Esophagus squamous epithelium (tissue), 4 donors: ENCODE results near the gene TCF19.
"Not testable (repeated sequence)": the region's sequence is repeated elsewhere in the genome, so short reads cannot be mapped to it uniquely, and the experiment has no call there.

ENCODE experiments used
- POLR2A ChIP-seq, 4 donors: fragments of 450-650 bp; IDR thresholded peaks; one replicate each; pipeline ENCODE4 v1.6.1; 2017; ENCODE audit warnings: antibody characterized with exemption in 4 of 4, mild to moderate bottlenecking in 4 of 4, moderate library complexity in 3 of 4
- TF ChIP-seq, protein P1 (sequence below), 6 experiments: fragments of 450-650 bp in 4 of 6; fragments of 200-600 bp in 2 of 6; sonication (generic) in 2 of 6; IDR thresholded peaks; one replicate each; pipeline ENCODE4 v1.5.1; 2016 to 2019; ENCODE audit warnings: antibody characterized with exemption in 6 of 6, mild to moderate bottlenecking in 4 of 6, moderate library complexity in 4 of 6

DNA sequence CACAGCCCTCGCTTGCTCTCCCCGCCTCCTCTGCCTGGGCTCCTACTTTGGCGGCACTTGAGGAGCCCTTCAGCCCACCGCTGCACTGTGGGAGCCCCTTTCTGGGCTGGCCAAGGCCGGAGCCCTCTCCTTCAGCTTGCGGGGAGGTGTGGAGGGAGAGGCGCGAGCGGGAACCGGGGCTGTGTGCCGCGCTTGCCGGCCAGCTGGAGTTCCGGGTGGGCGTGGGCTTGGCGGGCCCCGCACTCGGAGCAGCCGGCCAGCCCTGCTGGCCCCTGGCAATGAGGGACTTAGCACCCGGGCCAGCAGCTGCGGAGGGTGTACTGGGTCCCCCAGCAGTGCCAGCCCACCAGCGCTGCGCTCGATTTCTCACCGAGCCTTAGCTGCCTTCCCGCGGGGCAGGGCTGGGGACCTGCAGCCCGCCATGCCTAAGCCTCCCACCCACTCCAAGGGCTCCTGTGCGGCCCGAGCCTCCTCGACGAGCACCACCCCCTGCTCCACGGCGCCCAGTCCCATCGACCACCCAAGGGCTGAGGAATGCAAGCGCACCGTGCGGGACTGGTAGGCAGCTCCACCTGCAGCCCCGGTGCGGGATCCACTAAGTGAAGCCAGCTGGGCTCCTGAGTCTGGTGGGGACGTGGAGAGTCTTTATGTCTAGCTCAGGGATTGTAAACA is 37.1 kb downstream of the TCF19 start:
- TF ChIP-seq, protein P1, sequence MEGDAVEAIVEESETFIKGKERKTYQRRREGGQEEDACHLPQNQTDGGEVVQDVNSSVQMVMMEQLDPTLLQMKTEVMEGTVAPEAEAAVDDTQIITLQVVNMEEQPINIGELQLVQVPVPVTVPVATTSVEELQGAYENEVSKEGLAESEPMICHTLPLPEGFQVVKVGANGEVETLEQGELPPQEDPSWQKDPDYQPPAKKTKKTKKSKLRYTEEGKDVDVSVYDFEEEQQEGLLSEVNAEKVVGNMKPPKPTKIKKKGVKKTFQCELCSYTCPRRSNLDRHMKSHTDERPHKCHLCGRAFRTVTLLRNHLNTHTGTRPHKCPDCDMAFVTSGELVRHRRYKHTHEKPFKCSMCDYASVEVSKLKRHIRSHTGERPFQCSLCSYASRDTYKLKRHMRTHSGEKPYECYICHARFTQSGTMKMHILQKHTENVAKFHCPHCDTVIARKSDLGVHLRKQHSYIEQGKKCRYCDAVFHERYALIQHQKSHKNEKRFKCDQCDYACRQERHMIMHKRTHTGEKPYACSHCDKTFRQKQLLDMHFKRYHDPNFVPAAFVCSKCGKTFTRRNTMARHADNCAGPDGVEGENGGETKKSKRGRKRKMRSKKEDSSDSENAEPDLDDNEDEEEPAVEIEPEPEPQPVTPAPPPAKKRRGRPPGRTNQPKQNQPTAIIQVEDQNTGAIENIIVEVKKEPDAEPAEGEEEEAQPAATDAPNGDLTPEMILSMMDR (IDR thresholded peaks at IDR 0.05) = not testable (repeated sequence)
- not testable (repeated sequence) for TF ChIP-seq POLR2A (IDR thresholded peaks at IDR 0.05)
